ENCODE results near the gene USP6.

DNA sequence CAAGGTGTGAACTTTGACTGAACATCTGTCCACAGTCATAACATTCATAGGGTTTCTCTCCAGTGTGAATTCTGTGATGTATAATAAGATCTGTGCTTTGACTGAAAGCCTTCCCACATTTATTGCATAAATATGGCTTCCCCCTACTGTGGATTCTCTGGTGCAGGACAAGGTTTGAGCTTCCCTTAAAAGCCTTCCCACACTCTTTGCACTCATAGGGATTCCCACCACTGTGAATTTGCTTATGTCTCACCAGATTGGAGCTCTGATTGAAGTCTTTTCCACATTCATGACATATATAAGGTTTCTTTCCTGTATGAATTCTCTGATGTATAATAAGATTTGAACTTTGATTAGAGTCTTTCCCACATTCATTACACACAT is 67.6 kb downstream of the USP6 start:
- no peak for TF ChIP-seq CTCF (IDR thresholded peaks at IDR 0.05 in 4 of 5, conservative IDR thresholded peaks at IDR 0.05 in 1 of 5)
- TF ChIP-seq POLR2A (IDR thresholded peaks at IDR 0.05) = no peak
